ENCODE measurements around the gene BCL11B.

DNA sequence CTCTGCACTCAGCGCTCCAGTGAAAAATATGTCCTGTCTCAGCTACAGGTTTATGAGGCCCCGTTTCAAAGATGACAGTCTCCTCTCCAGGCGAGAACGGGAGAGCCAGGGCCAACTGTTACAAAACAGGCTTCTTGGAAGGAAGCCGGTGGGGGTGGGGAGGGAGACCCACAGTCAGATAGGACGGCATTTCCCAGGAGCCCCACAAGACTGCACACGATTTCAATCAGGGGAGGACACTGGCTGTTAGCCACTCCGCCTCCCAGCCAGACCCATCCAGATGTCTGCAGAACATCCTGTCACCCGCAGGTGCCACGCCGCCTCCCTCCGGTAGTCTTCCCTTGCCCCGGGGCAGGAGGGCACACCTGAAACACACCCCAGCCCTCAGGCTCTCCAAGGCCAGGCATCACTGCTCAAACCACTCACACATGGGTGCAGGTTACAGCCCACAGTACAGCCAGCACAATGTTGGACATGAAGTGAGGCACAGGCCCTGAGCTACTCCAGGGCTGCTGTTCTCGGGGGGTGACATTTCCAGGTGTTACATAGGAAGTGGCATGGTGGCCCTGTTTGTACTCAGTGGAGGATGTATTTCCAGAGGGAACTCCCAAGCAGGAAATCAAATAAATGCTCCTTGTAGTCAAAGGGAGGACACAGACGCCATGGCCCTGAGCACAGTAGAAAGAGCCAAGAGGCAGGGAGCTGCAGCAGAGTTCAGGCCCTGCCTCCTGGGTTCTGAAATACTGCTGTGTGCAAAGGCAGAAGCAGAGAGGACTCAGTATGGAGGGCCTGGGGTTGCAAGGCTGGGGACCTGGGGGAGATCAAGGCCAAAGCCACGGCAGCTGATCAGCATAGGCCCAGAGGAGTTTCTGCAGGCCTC, 138.1 kb downstream of the BCL11B start:
- TF ChIP-seq POLR2A (conservative IDR thresholded peaks at IDR 0.05) (no peak), RAD51 (IDR thresholded peaks at IDR 0.05; ENCODE audit: borderline replicate concordance, low read depth) (no peak), RCOR1 (IDR thresholded peaks at IDR 0.05; ENCODE audit: borderline replicate concordance in 1 of 2, low read depth in 2 of 2, low read length in 2 of 2) (no peak), ZNF324 (CRISPR knock-in tag; IDR thresholded peaks at IDR 0.05) (no peak), HDAC2 (IDR thresholded peaks at IDR 0.05) (no peak), FOSL1 (tag; conservative IDR thresholded peaks at IDR 0.05) (no peak), ZC3H11A (IDR thresholded peaks at IDR 0.05; ENCODE audit: low read depth, low read length) (no peak), MXI1 (IDR thresholded peaks at IDR 0.05; ENCODE audit: low read depth, low read length) (no peak), HIVEP1 (CRISPR knock-in tag; IDR thresholded peaks at IDR 0.05) (no peak), EZH2 (IDR thresholded peaks at IDR 0.05; ENCODE audit: borderline replicate concordance, low read depth, low read length) (no peak), FOXM1 (IDR thresholded peaks at IDR 0.05; ENCODE audit: low read depth) (no peak), FOXM1 (CRISPR knock-in tag; IDR thresholded peaks at IDR 0.05; ENCODE audit: low read depth) (no peak)
- TF ChIP-seq, protein P1, sequence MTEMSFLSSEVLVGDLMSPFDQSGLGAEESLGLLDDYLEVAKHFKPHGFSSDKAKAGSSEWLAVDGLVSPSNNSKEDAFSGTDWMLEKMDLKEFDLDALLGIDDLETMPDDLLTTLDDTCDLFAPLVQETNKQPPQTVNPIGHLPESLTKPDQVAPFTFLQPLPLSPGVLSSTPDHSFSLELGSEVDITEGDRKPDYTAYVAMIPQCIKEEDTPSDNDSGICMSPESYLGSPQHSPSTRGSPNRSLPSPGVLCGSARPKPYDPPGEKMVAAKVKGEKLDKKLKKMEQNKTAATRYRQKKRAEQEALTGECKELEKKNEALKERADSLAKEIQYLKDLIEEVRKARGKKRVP (CRISPR knock-in tag; IDR thresholded peaks at IDR 0.05) = no peak
- TF ChIP-seq, protein P2, sequence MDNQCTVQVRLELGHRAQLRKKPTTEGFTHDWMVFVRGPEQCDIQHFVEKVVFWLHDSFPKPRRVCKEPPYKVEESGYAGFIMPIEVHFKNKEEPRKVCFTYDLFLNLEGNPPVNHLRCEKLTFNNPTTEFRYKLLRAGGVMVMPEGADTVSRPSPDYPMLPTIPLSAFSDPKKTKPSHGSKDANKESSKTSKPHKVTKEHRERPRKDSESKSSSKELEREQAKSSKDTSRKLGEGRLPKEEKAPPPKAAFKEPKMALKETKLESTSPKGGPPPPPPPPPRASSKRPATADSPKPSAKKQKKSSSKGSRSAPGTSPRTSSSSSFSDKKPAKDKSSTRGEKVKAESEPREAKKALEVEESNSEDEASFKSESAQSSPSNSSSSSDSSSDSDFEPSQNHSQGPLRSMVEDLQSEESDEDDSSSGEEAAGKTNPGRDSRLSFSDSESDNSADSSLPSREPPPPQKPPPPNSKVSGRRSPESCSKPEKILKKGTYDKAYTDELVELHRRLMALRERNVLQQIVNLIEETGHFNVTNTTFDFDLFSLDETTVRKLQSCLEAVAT (IDR thresholded peaks at IDR 0.05) = no peak
- TF ChIP-seq, protein P3, sequence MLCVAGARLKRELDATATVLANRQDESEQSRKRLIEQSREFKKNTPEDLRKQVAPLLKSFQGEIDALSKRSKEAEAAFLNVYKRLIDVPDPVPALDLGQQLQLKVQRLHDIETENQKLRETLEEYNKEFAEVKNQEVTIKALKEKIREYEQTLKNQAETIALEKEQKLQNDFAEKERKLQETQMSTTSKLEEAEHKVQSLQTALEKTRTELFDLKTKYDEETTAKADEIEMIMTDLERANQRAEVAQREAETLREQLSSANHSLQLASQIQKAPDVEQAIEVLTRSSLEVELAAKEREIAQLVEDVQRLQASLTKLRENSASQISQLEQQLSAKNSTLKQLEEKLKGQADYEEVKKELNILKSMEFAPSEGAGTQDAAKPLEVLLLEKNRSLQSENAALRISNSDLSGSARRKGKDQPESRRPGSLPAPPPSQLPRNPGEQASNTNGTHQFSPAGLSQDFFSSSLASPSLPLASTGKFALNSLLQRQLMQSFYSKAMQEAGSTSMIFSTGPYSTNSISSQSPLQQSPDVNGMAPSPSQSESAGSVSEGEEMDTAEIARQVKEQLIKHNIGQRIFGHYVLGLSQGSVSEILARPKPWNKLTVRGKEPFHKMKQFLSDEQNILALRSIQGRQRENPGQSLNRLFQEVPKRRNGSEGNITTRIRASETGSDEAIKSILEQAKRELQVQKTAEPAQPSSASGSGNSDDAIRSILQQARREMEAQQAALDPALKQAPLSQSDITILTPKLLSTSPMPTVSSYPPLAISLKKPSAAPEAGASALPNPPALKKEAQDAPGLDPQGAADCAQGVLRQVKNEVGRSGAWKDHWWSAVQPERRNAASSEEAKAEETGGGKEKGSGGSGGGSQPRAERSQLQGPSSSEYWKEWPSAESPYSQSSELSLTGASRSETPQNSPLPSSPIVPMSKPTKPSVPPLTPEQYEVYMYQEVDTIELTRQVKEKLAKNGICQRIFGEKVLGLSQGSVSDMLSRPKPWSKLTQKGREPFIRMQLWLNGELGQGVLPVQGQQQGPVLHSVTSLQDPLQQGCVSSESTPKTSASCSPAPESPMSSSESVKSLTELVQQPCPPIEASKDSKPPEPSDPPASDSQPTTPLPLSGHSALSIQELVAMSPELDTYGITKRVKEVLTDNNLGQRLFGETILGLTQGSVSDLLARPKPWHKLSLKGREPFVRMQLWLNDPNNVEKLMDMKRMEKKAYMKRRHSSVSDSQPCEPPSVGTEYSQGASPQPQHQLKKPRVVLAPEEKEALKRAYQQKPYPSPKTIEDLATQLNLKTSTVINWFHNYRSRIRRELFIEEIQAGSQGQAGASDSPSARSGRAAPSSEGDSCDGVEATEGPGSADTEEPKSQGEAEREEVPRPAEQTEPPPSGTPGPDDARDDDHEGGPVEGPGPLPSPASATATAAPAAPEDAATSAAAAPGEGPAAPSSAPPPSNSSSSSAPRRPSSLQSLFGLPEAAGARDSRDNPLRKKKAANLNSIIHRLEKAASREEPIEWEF (CRISPR knock-in tag; IDR thresholded peaks at IDR 0.05) = no peak
